NOMO-1 (cell line): ENCODE results near the gene TAS1R1.
A peak's percentile ranks its signal among the peaks of the same experiment; 100 is the strongest.
"Not testable (repeated sequence)": the region's sequence is repeated elsewhere in the genome, so short reads cannot be mapped to it uniquely, and the experiment has no call there.

Source experiments
- DNase-seq, 2 experiments: peaks; one replicate each; lab custom pipeline; 2025; ENCODE audit not compliant: unreplicated experiment in 2 of 2; lab: John Stamatoyannopoulos, UW

Gene TAS1R1

DNA sequence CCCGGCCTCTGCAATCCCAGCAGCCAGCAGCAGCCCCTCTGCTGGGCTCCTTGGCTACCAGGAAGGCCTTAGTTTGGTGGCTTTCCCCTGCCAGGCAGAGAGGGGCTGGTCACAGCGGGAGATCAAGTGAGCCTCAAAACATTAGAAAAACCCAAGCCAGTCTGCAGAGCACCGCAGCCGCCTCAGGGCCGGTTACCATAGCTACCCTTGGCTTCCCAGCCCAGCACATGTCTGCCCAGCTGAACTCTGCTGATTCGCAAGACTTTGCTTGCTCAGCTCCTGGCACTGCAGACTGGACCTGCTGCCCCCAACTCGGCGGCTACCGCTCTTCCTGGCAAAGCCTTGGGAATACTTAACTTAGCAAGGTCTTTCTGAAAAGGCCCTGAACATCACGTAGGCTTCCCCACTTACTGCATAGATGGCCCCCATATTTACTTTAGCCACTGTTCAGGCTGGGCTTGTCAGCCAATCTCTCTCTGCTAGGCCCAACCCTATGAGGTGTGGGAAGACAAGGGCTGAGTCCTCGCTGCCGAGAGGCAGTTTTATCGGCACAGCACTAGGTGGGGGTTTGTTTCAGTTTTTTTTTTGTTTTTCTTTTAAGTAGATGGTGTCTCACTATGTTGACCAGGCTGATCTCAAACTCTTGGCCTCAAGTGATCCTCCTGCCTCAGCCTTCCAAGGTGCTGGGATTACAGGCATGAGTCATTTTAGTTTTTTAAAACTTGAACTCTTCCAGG, 35.0 kb upstream of the TAS1R1 start:
- DNase-seq, result no peak

DNA sequence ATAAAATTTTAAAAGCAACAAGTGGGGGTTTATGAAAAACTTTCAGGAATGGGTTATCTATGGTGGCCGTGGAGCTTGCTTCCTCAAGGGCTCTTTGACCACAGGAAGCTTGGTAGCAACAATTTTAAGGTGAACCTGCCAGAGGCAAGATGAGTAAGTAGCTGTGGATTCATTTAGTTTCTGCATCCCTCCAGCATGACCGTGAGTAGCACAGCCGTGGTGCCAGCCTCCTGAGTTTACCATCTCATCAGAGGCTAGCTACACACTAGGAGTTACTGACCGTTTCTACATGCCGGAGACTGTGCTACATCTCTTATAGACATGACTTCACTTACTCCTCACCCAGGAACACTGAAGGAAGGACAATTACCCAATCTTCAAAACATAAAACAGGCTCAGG, 33.6 kb upstream of the TAS1R1 start:
- DNase-seq, result no peak

DNA sequence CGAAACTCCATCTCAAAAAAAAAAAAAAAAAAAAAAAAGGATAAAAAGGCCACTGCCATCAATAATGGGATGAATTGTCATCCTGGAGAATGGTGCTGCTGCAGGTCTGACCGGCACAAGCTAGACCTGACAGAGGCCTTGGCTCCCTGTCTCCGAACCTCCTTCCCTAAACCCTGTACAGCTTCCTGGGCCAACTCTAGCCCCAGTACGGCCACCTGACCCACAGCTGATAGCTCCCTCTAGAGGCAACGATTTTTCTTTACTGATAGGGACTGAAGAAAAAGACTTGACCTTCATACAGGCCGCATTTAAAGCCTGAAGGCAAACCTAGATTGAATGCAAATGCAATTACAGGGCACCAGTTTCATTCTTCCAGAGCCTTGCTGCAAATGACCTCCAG, 31.5 kb upstream of the TAS1R1 start:
- DNase-seq, result peak in 1 of 2 experiments; percentile 22

DNA sequence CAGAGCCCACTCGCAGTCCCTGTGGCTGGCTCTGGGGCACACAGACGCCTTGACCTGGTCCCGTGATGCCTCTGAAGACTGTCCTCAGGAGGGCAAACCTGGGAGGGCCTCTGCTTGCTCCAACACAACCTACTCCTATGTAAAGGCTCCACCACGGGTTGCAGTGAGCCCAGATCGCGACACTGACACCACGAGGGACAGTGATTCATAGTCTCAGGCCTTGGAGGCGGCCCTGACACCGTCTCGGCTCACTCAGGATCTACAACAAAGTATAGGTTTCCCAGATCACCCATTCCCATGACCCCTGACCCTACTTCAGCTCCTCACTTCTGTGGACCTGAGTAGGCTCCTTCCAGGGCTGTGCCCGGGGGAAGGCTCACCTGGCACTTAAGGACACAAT, 28.8 kb upstream of the TAS1R1 start:
- DNase-seq, result no peak

DNA sequence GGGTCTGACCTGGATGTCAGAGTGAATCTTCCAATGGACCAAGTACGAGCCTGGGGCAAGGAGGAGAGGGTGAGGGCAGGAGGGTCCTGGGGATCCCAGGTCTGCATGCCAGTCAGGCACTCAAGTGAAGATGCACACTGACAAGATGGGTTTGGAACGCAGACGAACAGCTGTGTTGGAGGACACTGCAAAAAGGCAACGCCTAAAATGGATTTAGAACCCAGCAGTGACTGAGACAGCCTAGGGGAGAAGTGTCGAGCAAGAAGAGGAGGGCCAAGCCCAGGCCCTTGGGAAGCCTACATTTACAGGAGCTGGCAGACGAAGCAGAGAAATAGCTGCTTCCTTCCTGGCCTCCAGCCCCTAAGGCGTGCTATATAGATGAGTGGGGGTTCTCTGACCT, 26.6 kb upstream of the TAS1R1 start:
- DNase-seq, result no peak

DNA sequence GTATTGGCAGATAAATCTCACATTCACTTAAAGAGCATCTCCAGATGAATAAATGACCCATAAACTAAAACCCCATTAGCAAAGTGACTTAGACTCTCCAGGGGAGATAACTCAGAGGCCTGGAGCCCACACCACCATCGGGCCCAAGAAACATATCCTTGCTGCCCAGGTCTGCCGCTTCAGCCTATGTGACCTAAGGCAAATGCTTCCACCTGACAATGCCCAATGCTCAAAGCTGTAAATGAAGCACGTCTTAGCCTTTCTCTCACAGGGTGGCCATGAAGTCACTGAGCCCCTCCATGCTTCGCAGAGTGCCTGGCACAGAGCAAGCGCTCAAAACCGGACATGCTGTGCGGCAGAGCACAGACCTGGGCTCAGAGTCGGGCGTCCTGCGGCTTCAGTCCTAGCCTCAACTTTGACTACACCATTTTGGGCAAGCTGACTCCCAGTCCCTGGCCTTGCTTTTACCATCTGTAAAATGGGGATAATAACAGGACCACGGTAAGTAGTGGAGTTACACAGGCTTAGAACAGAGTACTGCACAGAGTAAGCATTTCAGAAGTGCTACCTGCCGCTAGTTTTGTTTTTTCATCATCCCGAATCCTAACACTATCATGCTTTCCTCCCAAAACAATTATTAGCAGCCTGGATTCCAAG, 24.5 kb upstream of the TAS1R1 start:
- no peak for DNase-seq

DNA sequence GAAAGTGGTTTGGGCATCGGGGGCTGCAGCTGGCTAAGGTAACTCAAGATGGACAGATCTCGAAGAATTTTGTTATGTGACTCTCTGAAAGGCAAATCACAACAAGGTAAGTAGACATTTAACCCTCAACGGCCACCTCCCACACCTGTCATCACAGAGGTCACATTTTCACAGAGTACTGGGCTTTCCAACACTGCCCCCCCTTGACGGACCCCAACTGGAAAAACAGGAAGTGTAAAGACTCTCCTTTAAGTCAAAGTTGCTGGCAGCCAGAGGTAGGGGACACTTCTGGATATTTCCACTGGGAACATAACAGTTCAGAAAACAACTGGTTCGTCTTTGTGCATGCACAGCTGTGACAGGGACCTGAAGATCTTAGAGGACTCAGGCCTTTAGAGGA, 23.1 kb upstream of the TAS1R1 start:
- DNase-seq, result no peak

DNA sequence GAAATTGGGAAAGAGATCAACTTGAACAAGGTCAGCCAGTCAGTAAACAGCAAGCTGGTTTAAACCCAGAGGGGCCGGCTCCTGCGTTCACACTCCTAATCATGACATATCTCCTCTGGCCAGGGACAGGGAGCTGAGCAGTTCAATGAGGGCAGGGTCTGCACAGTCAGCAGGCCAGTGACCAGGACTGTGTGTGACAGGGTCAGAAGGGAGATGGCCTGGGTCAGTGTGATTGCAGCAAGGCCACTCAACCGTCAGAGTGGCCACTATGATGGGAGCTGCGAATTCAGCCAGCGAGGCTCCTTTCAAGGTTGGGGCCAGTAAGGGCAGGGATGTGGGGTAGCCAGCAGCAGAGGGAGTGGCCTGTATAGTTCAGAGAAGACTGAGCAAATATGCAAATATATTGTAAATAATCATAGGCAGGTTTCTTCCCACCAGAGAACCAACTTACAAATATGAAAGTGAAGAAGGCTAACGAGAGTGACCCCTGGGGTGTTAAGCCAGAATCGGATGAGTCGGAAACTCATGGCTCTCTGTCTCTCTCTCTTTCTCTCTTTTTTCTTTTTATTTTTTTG, 20.8 kb upstream of the TAS1R1 start:
- DNase-seq, result no peak

DNA sequence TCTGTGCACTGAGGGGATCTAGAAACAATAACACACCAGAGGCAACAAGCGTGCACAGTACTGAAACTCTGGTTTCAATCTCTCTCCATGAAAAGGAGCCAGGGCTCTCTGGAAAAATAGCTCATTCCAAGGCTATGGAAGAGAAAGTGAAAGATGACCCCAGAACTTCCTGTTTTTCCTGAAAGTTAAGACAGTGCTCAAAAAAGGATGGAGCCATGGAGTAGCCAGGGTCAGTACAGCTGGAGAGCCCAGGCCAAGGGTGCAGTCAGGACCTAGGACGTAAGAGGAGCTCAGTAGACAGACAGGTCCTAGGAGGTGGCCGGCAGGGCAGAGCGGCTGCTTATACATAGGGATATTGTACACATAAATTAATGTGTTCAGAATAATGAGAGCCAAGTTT, 19.9 kb upstream of the TAS1R1 start:
- no peak for DNase-seq

DNA sequence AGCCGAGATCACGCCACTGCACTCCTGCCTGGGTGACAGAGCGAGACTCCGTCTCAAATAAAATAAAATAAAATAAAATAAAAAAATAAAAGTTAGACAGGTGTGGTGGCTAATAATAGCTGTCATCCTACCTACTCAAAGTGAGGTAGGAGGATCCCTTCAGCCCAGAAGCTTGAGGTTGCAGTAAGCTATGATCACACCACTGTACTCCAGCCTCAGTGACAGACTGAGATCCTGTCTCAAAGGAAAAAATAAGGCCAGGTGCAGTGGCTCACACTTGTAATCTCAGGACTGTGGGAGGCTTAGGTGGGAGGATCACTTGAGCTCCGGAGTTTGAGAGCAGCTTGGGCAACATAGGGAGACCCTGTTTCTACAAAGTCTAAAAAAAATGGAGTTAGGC, 18.8 kb upstream of the TAS1R1 start:
- no peak for DNase-seq

DNA sequence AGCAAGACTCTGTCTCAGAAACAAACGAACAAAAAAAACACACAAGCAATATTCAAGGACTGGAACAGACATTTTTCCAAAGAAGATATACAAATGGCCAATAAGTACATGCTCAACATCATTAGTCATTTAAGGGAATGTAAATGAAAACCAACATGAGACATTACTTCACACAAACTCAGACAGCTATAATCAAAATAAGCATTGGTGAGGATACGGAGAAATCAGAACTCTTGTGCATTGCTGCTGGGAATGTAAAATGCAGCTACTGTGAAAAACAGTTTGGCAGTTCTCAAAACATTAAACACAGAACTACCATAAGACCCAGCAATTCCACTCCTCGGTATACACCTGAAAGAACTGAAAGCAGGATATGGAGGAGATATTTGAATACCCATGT, 16.2 kb upstream of the TAS1R1 start:
- DNase-seq, result no peak

DNA sequence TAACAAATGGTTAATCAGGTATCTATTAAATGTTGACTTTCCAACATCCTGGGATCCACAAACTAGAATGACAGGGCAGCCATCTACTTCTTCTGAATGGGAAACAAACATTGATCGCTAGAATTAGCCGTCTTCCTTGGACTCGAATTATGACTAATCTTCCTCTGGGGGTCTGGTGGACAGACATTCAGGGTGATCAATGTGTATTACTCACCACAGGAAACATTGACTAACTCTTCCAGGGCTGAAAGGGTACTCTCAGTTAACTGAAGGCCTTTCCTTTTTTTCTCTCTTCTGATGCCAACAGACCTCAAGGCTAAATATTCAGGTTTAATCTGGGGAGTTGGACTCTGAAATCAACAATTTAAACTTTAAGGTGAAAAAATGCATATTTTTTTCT, 10.3 kb upstream of the TAS1R1 start:
- no peak for DNase-seq

DNA sequence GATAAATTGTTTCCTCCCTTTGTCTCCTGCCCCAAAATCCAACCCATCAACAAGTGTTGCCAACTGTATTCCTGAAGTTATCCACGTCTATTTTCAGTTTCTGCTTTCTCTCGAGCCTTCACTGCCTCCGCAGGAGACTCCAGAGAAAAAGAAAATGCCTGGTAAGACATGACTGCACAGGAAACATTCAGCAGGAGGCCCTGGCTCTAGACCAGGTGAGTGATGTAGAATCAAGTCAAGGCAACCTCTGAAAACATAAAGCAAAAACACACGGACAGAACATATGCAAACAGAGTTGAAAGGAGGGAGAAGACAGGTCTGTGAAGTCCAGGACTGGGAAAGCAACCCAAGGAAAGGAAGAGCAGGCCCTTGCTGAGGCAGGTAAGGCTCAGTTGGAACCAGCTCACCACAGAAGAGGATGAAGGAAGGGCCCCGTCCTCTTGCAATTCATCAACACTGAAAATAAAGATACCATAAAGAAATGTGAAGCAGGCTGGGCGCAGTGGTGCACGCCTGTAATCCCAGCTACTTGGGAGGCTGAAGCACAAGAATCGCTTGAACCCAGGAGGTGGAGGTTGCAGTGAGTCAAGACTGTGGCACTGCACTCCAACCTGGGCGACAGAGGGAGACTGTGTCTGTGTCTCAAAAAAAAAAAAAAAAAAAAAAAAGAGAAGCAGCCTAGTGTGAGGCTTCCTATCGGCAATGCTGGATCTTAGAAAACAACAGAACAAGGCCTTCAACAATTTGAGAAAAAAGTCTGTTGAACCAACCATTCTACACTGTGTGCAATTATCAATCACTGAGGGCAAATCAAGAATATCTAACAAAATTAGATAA, 9.6 kb upstream of the TAS1R1 start:
- no peak for DNase-seq

DNA sequence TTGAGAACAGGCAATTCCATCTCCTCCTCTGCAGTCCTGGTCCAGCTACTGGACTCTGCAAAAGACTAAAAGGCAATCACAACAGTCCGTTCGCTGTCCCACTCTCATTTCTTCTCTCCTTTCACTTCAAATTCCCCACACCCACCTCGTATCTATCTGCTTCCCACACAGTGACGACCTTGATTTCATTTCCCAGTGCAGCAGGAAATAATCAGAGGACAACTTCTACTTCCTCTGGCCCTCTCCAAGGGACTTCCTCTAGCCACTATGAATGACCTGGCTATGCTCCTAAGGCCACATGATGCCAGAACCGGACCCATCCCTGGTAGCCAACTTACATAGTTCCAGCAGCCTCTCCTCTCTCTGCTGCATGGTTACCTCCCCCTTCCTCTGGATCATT, 8.8 kb upstream of the TAS1R1 start:
- DNase-seq, result no peak

DNA sequence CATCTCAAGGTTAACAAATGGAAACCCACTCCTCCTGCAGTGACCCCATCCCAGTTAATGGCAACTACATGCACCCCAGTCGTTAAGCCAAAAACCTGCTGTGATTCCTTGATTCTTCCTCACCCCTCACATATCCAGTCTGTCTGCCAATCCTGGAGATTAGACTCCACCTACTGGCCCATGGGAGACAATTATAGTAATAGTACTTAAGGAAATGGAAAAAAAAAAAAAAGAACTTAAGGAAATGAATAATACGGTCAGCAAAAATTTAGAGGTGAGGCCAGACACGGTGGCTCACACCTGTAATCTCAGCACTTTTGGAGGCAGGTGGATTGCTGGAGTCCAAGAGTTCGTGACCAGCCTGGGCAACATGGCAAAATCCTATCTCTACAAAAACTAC, 7.8 kb upstream of the TAS1R1 start:
- no peak for DNase-seq

DNA sequence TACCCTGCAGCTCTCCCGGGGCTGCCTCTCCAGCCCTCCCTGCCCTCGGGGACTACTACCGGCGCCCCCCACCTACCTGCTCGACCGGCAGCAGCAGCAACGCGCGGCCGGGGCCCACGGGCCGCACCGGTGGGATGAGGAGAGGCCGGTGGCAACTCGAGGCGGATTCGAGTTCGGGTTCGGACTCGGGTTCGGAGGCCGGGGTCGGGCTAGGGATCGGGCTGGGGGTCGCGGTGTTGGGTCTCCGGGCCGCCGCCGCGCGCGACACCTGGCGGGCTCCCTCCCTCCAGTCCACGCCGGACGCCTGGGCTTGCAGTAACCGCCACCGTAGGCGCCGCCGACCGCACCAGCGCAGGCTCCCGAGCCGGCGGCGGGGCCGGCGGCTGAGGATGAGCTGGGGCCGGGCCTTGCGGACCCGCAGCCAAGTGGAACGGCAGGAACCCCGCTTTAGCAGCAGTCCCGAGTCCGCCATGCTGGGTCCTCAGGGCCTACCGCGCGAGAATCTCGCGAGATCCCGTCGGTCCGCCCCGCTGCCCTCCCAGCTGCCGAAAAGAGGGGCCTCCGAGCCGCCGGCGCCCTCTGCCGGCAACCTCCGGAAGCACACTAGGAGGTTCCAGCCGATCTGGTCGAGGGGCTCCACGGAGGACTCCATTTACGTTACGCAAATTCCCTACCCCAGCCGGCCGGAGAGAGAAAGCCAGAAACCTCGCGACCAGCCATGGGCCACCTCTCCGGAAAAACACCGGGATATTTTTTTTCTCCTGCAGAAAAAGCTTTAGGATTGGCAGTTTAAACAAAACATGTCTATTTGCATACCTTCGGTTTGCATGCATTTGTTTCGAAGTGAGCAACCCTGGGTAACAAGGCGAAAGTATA, 838 bp upstream of the TAS1R1 start, which contains the start of gene NOL9:
NOL9 (minus strand) TSS at position 483 of the 876 bp plus-strand sequence; CDS start at position 472, 11 bp downstream.
- DNase-seq, result peak; percentile 86 to 88

DNA sequence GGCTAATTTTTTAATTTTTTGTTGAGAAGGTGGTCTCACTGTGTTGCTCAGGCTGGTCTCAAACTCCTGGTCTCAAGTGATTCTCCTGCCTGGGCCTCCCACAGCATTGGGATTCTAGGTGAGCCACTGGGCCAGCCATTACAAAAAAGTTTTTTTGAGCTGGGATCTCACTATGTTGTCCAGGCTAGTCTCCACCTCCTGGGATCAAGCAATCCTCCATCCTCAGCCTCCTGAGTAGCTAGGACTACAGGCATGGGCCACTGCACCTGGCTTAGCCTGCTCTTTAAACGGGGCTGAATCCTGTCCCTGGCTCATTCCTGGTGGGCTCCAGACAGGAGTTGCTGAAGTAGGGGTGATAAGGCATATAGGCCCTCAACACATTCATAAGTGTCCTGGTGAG, 2.5 kb downstream of the TAS1R1 start:
- DNase-seq, result no peak

DNA sequence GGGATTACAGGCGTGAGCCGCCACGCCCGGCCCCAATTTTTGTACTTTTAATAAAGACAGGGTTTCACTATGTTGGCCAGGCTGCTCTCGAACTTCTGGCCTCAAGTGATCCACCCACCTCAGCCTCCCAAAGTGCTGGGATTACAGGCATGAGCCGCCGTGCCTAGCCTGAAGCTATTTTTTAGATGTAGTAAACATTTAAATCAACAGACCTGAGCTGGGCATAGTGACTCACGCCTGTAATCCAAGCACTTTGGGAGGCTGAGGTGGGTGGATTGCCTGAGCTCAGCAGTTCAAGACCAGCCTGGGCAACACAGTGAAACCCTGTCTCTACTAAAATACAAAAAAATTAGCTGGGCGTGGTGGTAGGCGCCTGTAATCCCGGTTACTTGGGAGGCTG, 4.1 kb downstream of the TAS1R1 start:
- DNase-seq, result not testable (repeated sequence)

DNA sequence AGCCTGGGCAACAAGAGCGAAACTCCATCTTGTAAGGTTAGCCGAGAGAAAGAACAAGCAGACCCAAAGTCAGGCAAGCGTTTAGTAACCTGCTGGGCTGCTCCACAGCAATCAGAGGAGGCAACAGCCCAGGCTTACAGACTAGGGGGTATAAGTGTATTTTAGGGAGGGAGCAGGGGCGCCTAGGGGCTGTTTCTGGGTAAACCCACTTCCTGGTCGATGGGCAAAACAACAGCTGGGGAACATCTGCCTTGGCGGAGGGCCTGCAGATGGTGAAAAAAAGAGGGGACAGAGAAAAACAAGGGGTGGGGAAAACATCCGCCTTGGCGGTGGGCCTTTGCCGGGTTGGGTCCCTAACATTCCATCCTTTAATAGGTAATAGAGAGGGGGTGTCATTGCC, 5.2 kb downstream of the TAS1R1 start:
- no peak for DNase-seq

DNA sequence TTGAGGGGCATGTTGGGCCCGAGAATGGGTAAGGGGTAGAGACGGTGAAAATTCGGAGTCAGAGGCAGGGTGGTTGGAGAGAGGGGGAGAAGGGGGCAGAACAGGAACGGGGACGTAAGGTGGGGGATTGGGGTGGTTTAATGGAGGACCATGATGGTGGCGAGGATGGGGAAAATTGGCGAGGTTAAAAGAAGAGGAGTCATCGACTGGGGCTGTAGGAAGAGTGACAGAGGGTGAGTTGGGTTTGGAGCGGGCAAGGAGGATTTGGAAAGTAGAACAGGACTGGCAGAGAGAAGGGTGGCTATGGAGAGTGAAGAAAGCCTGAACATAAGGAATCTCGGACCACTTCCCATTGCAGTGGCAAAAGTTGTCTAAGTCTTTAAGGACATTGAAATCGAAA, 13.9 kb downstream of the TAS1R1 start:
- no peak for DNase-seq
